Endothelial cell of umbilical vein (primary cell): ENCODE measurements around the gene COL15A1. TPM values are rescaled to one million over a fixed set of nuclear protein-coding genes. Genes with fewer than 3 reads are reported as not detected.

Experiments
- BruUV-seq: library from RNA; stranded (reverse); fragments of 400-500 nt; replicated peaks from 2 replicates; lab custom pipeline; 2021; lab: Mats Ljungman, UMichigan
- CTCF ChIA-PET: fragments of 300-600, 350-600 bp; sonication (Branson Sonifier 250); formaldehyde crosslinking; loops from one replicate; lab custom pipeline; 2021; ENCODE audit warnings: antibody characterized with exemption, inconsistent platforms; lab: Charles Lee
- POLR2A ChIA-PET: fragments of 300-600, 350-600 bp; sonication (Branson Sonifier 250); formaldehyde crosslinking; loops from one replicate; lab custom pipeline; 2021; ENCODE audit warnings: antibody characterized with exemption, inconsistent platforms; lab: Charles Lee
- DNase-seq: peaks from one replicate; pipeline ENCODE4 v3.0.0-alpha.2; 2011; ENCODE audit warnings: low read depth, low spot score
- FAIRE-seq: peaks from 2 replicates; lab custom pipeline; 2011; peaks lifted over from hg19 to GRCh38; lab: Jason Lieb, UNC
- H2AFZ ChIP-seq: 2 replicates; pipeline ENCODE4 v1.6.0; 2012; ENCODE audit warnings: low read depth, low read length, control low read depth, inconsistent platforms
- H3K27ac ChIP-seq: 2 replicates; pipeline ENCODE4 v1.5.1; 2011; ENCODE audit warnings: low read depth, mild to moderate bottlenecking, control low read depth, low read length, moderate library complexity; ENCODE audit not compliant: insufficient read depth
- H3K27me3 ChIP-seq, 2 experiments: 2 replicates each; pipeline versions ENCODE4 v1.6.0 to v1.6.1; 2011; ENCODE audit warnings: low read length in 2 of 2, mixed read lengths in 1 of 2; ENCODE audit not compliant: control insufficient read depth in 2 of 2, insufficient read depth in 2 of 2
- H3K36me3 ChIP-seq, 2 experiments: 2 replicates in 1 of 2; 3 replicates in 1 of 2; pipeline ENCODE4 v1.5.1; 2011; ENCODE audit warnings: low read length in 2 of 2, mild to moderate bottlenecking in 1 of 2, moderate library complexity in 1 of 2; ENCODE audit not compliant: control insufficient read depth in 2 of 2, insufficient read depth in 2 of 2; ENCODE audit errors: extremely low read depth in 1 of 2
- H3K4me1 ChIP-seq: 3 replicates; pipeline ENCODE4 v1.5.1; 2011; ENCODE audit warnings: mild to moderate bottlenecking, low read length; ENCODE audit not compliant: control insufficient read depth, insufficient read depth; ENCODE audit errors: extremely low read depth
- H3K4me2 ChIP-seq: 2 replicates; pipeline ENCODE4 v1.6.1; 2011; ENCODE audit warnings: low read length, control low read depth, mixed read lengths; ENCODE audit not compliant: insufficient read depth
- H3K4me3 ChIP-seq, 3 experiments: fragments of 200-600 bp in 1 of 3; sonication (generic), shearing (Covaris generic) in 1 of 3; replicated peaks in 1 of 3; 2 replicates each; pipeline ENCODE4 v1.5.1; 2011 to 2016; ENCODE audit warnings: control low read depth in 3 of 3, low read length in 3 of 3, mild to moderate bottlenecking in 2 of 3, inconsistent platforms in 1 of 3, low read depth in 1 of 3, moderate library complexity in 1 of 3; ENCODE audit not compliant: insufficient read depth in 1 of 3
- H3K79me2 ChIP-seq: 2 replicates; pipeline ENCODE4 v1.6.0; 2012; ENCODE audit warnings: low read length, inconsistent platforms; ENCODE audit not compliant: control insufficient read depth, insufficient read depth
- H3K9ac ChIP-seq: replicated peaks from 2 replicates; pipeline ENCODE3; 2011; ENCODE audit warnings: low read length, control low read depth; ENCODE audit not compliant: insufficient read depth; ENCODE audit errors: extremely low read depth
- H3K9me1 ChIP-seq: replicated peaks from 3 replicates; pipeline ENCODE4 v1.6.0; 2011; ENCODE audit warnings: mild to moderate bottlenecking, low read length; ENCODE audit not compliant: control insufficient read depth, insufficient read depth; ENCODE audit errors: extremely low read depth
- H3K9me3 ChIP-seq: replicated peaks from 2 replicates; pipeline ENCODE4 v1.5.1; 2012; ENCODE audit warnings: low read length, inconsistent platforms; ENCODE audit not compliant: control insufficient read depth, insufficient read depth
- H4K20me1 ChIP-seq: replicated peaks from 2 replicates; pipeline ENCODE3; 2011; ENCODE audit warnings: mild to moderate bottlenecking, low read length; ENCODE audit not compliant: control insufficient read depth, insufficient read depth; ENCODE audit errors: extremely low read depth
- EZH2 ChIP-seq: IDR thresholded peaks from 2 replicates; pipeline ENCODE4 v1.6.1; 2012; ENCODE audit warnings: borderline replicate concordance, low read depth, mild to moderate bottlenecking, moderate library complexity, low read length, inconsistent platforms; ENCODE audit not compliant: severe bottlenecking
- FOS ChIP-seq: IDR thresholded peaks from 2 replicates; pipeline ENCODE4 v1.6.1; 2011; ENCODE audit warnings: mild to moderate bottlenecking, low read length, moderate library complexity, borderline replicate concordance; ENCODE audit not compliant: insufficient read depth
- GATA2 ChIP-seq: IDR thresholded peaks from 2 replicates; pipeline ENCODE4 v1.7.0; 2011; ENCODE audit warnings: low read depth, mild to moderate bottlenecking, moderate library complexity, mixed read lengths, low read length; ENCODE audit not compliant: insufficient read length, insufficient read depth
- JUN ChIP-seq: IDR thresholded peaks from 2 replicates; pipeline ENCODE4 v1.6.1; 2011; ENCODE audit warnings: borderline replicate concordance, low read depth; ENCODE audit not compliant: insufficient read length, insufficient read depth
- MYC ChIP-seq: IDR thresholded peaks from one replicate; pipeline ENCODE4 v1.6.1; 2011; ENCODE audit warnings: mild to moderate bottlenecking, low read depth, low read length
- POLR2A ChIP-seq: IDR thresholded peaks from 2 replicates; pipeline ENCODE4 v1.6.1; 2012; ENCODE audit warnings: low read depth, mild to moderate bottlenecking, control low read depth, low read length
- POLR2AphosphoS5 ChIP-seq: IDR thresholded peaks from 2 replicates; pipeline ENCODE4 v1.6.1; 2012; ENCODE audit warnings: low read depth, mild to moderate bottlenecking, control low read depth, low read length, moderate library complexity; ENCODE audit not compliant: insufficient read depth
- dilution Hi-C: fragments of 300-500 bp; cut with MboI; formaldehyde crosslinking; loops from one replicate; pipeline ENCODE4 v1.15.0; 2019; ENCODE audit warnings: low sequenced_read_pairs; ENCODE audit not compliant: extremely low pct_ligation_motif_present
- intact Hi-C: fragments of 100-400 bp; cut with micrococcal nuclease; formaldehyde crosslinking; loops from one replicate; pipeline ENCODE4 v1.10.0; 2022
- polyA plus RNA-seq, 4 experiments: library from polyadenylated mRNA; depleted of rRNA in 3 of 4; stranded (reverse) in 3 of 4; unstranded in 1 of 4; fragments of >200 nt; gene quantifications; 2 replicates each; pipeline versions ENCODE4 v1.2.1 to v1.2.3, GENCODE V29; 2011 to 2012; ENCODE audit warnings: missing spikeins in 1 of 4
- total RNA-seq: library from RNA; stranded (reverse); gene quantifications from 2 replicates; pipeline ENCODE4 v1.2.3, GENCODE V29; 2021
- TF ChIP-seq, protein P1 (sequence below), 2 donors: IDR thresholded peaks; 1 replicate in 1 of 2; 2 replicates in 1 of 2; pipeline ENCODE4 v1.5.1; 2011; ENCODE audit warnings: low read length in 2 of 2, mild to moderate bottlenecking in 2 of 2, moderate library complexity in 2 of 2, control low read depth in 1 of 2, inconsistent platforms in 1 of 2, low read depth in 1 of 2; ENCODE audit not compliant: insufficient read depth in 1 of 2; ENCODE audit errors: extremely low read depth in 1 of 2
- TF ChIP-seq, protein P2 (sequence below): IDR thresholded peaks from 2 replicates; pipeline ENCODE4 v1.6.1; 2011; ENCODE audit not compliant: insufficient read depth, insufficient read length

Gene COL15A1
- total and polyA plus RNA-seq, 2 donors (not counting 3 experiments of a cell fraction or from before 2014, with no cell fraction given): not detected

DNA sequence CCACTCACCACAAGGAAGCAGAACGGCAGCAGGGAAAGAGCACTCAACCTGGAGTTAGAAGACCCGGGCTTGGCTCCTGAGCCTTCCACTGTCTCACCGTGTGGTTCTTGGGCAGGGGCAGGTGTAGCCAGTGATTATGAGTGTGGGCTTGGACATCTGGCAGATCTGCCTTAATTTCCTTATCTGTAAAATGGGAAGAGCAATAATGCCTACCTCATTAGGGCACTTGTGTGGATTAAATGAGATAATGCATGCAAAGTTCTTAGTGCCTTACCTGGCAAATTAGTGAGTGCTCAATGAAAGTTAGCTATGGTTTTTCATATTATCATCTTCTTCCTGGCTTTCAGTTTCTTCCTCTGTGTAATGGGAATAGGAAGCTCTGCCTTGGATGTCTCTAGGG, 28.1 kb upstream of the COL15A1 start:
- H3K79me2 ChIP-seq: no peaks in the 10 kb centered on the region
- no peaks in the 10 kb centered on the region for H3K36me3 ChIP-seq
- no peak overlapping the region for H3K27ac ChIP-seq
- no peaks in the 10 kb centered on the region for H3K9me1 ChIP-seq
- intact Hi-C loops: no loop called here
- dilution Hi-C loops: no loop called here
- H3K9ac ChIP-seq: no peak overlapping the region
- DNase-seq: no peak
- H3K4me1 ChIP-seq: no peaks in the 10 kb centered on the region
- CTCF ChIA-PET: no interaction called here
- no peaks in the 10 kb centered on the region for H3K27me3 ChIP-seq
- FAIRE-seq: no peak
- no peak overlapping the region for H2AFZ ChIP-seq
- BruUV-seq: no TSS peak
- no peak overlapping the region for H3K4me2 ChIP-seq
- POLR2A ChIA-PET: no interaction called here
- H3K9me3 ChIP-seq: no peaks in the 10 kb centered on the region
- H4K20me1 ChIP-seq: no peaks in the 10 kb centered on the region
- H3K4me3 ChIP-seq: no peak overlapping the region
- no peak for TF ChIP-seq FOS
- TF ChIP-seq, protein P1, sequence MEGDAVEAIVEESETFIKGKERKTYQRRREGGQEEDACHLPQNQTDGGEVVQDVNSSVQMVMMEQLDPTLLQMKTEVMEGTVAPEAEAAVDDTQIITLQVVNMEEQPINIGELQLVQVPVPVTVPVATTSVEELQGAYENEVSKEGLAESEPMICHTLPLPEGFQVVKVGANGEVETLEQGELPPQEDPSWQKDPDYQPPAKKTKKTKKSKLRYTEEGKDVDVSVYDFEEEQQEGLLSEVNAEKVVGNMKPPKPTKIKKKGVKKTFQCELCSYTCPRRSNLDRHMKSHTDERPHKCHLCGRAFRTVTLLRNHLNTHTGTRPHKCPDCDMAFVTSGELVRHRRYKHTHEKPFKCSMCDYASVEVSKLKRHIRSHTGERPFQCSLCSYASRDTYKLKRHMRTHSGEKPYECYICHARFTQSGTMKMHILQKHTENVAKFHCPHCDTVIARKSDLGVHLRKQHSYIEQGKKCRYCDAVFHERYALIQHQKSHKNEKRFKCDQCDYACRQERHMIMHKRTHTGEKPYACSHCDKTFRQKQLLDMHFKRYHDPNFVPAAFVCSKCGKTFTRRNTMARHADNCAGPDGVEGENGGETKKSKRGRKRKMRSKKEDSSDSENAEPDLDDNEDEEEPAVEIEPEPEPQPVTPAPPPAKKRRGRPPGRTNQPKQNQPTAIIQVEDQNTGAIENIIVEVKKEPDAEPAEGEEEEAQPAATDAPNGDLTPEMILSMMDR (IDR thresholded peaks at IDR 0.05; ENCODE audit: extremely low read depth in 1 of 2, insufficient read depth in 1 of 2, low read depth in 1 of 2, low read length in 2 of 2): no peak
- TF ChIP-seq, protein P2, sequence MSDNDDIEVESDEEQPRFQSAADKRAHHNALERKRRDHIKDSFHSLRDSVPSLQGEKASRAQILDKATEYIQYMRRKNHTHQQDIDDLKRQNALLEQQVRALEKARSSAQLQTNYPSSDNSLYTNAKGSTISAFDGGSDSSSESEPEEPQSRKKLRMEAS: no peak
- TF ChIP-seq EZH2: no peak
- TF ChIP-seq GATA2: no peak
- TF ChIP-seq POLR2A: no peak
- TF ChIP-seq JUN: no peak
- no peak for TF ChIP-seq POLR2AphosphoS5
- no peak for TF ChIP-seq MYC
